ENCODE results near the gene PACRG. TPM values are rescaled to one million over a fixed set of nuclear protein-coding genes. Genes with fewer than 3 reads are reported as not detected.

PACRG gene
- total and polyA plus RNA-seq, 2 of the 8 experiments (the other 6 are each of a cell fraction or from before 2014, with no cell fraction given), result 0.44 to 0.54 TPM

GRCh38 chr6:162875070-162875469 is 147.3 kb downstream of the PACRG start:
- Histone ChIP-seq H4K20me1 (replicated peaks in 1 of 2; ENCODE audit: control insufficient read depth in 1 of 2, insufficient read depth in 2 of 2, low read length in 2 of 2) (peaks cover 0 to 2% of the 10 kb centered on the region in 2 experiments), H4K5ac (ENCODE audit: insufficient read length, low read depth, low read length) (no peak overlapping the region), H3K56ac (replicated peaks; ENCODE audit: insufficient read length, low read depth, low read length) (peak overlapping the region; percentile 46), H2AK5ac (ENCODE audit: low read depth, low read length) (peak overlapping the region; percentile 68; the same call in 1 of the 2 replicates), H3K4me1 (replicated peaks in 1 of 4; ENCODE audit: control insufficient read depth in 3 of 4, insufficient read depth in 4 of 4, low read length in 3 of 4) (no peaks in the 10 kb centered on the region), H2AFZ (ENCODE audit: low read length) (no peak overlapping the region), H3K4me2 (ENCODE audit: insufficient read depth in 1 of 2, low read depth in 2 of 2, low read length in 2 of 2) (no peak overlapping the region), H3K79me2 (ENCODE audit: control insufficient read depth in 1 of 2, insufficient read depth in 2 of 2, low read length in 2 of 2) (no peaks in the 10 kb centered on the region), H3K14ac (ENCODE audit: insufficient read length) (no peak overlapping the region), H3K9me3 (ENCODE audit: insufficient read depth in 2 of 2, low read depth in 1 of 2, low read length in 1 of 2) (peaks cover 0 to 3% of the 10 kb centered on the region in 2 experiments; a peak in 1 of 4 replicates), H3K23me2 (ENCODE audit: low read depth, low read length) (peaks cover 7% of the 10 kb centered on the region; the same call in 1 of the 2 replicates), H3K9ac (replicated peaks in 1 of 4; ENCODE audit: extremely low read depth in 1 of 4, low read depth in 3 of 4, low read length in 3 of 4) (no peak overlapping the region), H2BK12ac (ENCODE audit: low read depth, low read length) (no peak overlapping the region), H3K27ac (ENCODE audit: low read depth, low read length) (no peak overlapping the region), H2BK15ac (ENCODE audit: low read length) (no peak overlapping the region), H3K79me1 (ENCODE audit: low read depth, low read length) (no peaks in the 10 kb centered on the region), H3K36me3 (ENCODE audit: control insufficient read depth in 2 of 4, insufficient read depth in 4 of 4, low read length in 3 of 4) (no peaks in the 10 kb centered on the region), H2BK120ac (replicated peaks; ENCODE audit: low read depth, low read length) (no peak overlapping the region), H2BK5ac (ENCODE audit: low read depth, low read length) (0 out of 2 replicates have a peak overlapping the region, but pooled peaks have one; percentile 52), H3K23ac (ENCODE audit: insufficient read length) (no peak overlapping the region), H3K18ac (ENCODE audit: extremely low read depth, low read length) (no peak overlapping the region), H3K4me3 (ENCODE audit: extremely low read depth in 1 of 4, insufficient read depth in 2 of 4, low read depth in 3 of 4, low read length in 4 of 4) (no peak overlapping the region), H4K91ac (replicated peaks; ENCODE audit: insufficient read length, low read length) (no peak overlapping the region), H3K27me3 (replicated peaks in 1 of 4; ENCODE audit: control insufficient read depth in 3 of 4, extremely low read depth in 1 of 4, insufficient read depth in 3 of 4, low read length in 3 of 4) (no peaks in the 10 kb centered on the region), H4K8ac (ENCODE audit: extremely low read depth, insufficient read depth, low read length) (no peak overlapping the region), H3K4ac (replicated peaks; ENCODE audit: insufficient read length, low read depth, low read length) (peak overlapping the region; percentile 65), H2BK20ac (ENCODE audit: low read length) (no peak overlapping the region)
- FAIRE-seq, result no peak
- DNase-seq (ENCODE audit: low read depth in 1 of 2, low spot score in 2 of 2), result no peak
- POLR2A ChIA-PET (ENCODE audit: partially characterized antibody), result no interaction called here
- 95% methylated on average over 2 of the region's 2 CpGs; no CpG with 5 or more reads in 1 of the 2 experiments for WGBS, 2 experiments (ENCODE audit: extremely low coverage in 1 of 2, insufficient coverage in 1 of 2, insufficient read length in 1 of 2, insufficient replicate concordance in 2 of 2, low coverage in 1 of 2, low lambda C conversion rate in 2 of 2, missing lambda C conversion rate in 1 of 2)
- CTCF ChIA-PET (ENCODE audit: partially characterized antibody), result no interaction called here
- no peak for TF ChIP-seq USF2 (IDR thresholded peaks at IDR 0.05; ENCODE audit: low read length)
